ENCODE data around the gene TMEM270.
A peak's percentile ranks its signal among the peaks of the same experiment; 100 is the strongest.
"Not testable (repeated sequence)": the region's sequence is repeated elsewhere in the genome, so short reads cannot be mapped to it uniquely, and the experiment has no call there.

TMEM270 gene

DNA sequence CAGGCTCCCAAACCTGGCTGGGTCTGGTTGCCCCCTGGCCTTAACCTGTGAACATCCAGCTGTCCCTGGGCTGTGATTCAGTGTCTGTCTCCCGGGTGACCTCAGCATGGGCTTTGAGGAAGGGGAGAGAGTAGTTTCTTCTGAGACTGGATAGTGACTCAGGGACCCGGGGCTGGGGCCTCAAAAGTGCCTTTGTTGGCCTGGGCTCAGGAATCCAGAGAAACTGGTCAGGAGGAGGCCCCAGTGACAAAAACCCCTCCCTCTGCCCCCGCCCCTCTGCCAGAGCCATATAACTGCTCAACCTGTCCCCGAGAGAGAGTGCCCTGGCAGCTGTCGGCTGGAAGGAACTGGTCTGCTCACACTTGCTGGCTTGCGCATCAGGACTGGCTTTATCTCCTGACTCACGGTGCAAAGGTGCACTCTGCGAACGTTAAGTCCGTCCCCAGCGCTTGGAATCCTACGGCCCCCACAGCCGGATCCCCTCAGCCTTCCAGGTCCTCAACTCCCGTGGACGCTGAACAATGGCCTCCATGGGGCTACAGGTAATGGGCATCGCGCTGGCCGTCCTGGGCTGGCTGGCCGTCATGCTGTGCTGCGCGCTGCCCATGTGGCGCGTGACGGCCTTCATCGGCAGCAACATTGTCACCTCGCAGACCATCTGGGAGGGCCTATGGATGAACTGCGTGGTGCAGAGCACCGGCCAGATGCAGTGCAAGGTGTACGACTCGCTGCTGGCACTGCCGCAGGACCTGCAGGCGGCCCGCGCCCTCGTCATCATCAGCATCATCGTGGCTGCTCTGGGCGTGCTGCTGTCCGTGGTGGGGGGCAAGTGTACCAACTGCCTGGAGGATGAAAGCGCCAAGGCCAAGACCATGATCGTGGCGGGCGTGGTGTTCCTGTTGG, 30.0 kb upstream of the TMEM270 start, which contains the start of gene CLDN4:
TSS of gene CLDN4 (plus strand) at position 316 of the 903 bp plus-strand sequence. CDS start at position 522, 206 bp downstream.
- Histone ChIP-seq H3K9me3 (replicated peaks in 1 of 11) (peaks cover 0 to 8% (median 5%) of the 10 kb centered on the region in 11 experiments; a peak in 9 of 22 replicates), H3K9ac (peak within 1 kb of the TSS in 1 of 11 experiments; percentile 42; a peak in 1 of 22 replicates), H3K4me3 (no peak within 1 kb of the TSS), H3K36me3 (no peaks in the 10 kb centered on the region), H3K27ac (no peak within 1 kb of the TSS; a peak in 1 of 22 replicates), H4K20me1 (peaks cover 0 to 8% (median 0%) of the 10 kb centered on the region in 11 experiments; a peak in 1 of 22 replicates), H3K4me2 (peak within 1 kb of the TSS in 9 of 11 experiments; percentile 7 to 88 (median 83); a peak in 14 of 22 replicates), H3K27me3 (no peaks in the 10 kb centered on the region; a peak in 1 of 22 replicates), H3K4me1 (peaks cover 43 to 73% (median 64%) of the 10 kb centered on the region in 10 experiments)
- no peak for TF ChIP-seq Cebpa-rat (IDR thresholded peaks at IDR 0.05)

DNA sequence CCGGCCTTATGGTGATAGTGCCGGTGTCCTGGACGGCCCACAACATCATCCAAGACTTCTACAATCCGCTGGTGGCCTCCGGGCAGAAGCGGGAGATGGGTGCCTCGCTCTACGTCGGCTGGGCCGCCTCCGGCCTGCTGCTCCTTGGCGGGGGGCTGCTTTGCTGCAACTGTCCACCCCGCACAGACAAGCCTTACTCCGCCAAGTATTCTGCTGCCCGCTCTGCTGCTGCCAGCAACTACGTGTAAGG, 29.4 kb upstream of the TMEM270 start:
- no peaks in the 10 kb centered on the region; a peak in 1 of 22 replicates for H3K27me3 ChIP-seq
- H3K9me3 ChIP-seq (replicated peaks in 1 of 11): peaks cover 0 to 8% (median 5%) of the 10 kb centered on the region in 11 experiments; a peak in 9 of 22 replicates
- no peak overlapping the region; a peak in 1 of 22 replicates for H3K27ac ChIP-seq
- peaks cover 0 to 8% (median 0%) of the 10 kb centered on the region in 11 experiments; a peak in 1 of 22 replicates for H4K20me1 ChIP-seq
- peak overlapping the region in 4 of 11 experiments; percentile 41 to 78 (median 74); a peak in 6 of 22 replicates for H3K4me2 ChIP-seq
- no peak for TF ChIP-seq Cebpa-rat (IDR thresholded peaks at IDR 0.05)
- peak overlapping the region in 1 of 11 experiments; percentile 42; a peak in 1 of 22 replicates for H3K9ac ChIP-seq
- H3K4me3 ChIP-seq: no peak overlapping the region
- peaks cover 39 to 67% (median 58%) of the 10 kb centered on the region in 10 experiments for H3K4me1 ChIP-seq
- H3K36me3 ChIP-seq: no peaks in the 10 kb centered on the region

DNA sequence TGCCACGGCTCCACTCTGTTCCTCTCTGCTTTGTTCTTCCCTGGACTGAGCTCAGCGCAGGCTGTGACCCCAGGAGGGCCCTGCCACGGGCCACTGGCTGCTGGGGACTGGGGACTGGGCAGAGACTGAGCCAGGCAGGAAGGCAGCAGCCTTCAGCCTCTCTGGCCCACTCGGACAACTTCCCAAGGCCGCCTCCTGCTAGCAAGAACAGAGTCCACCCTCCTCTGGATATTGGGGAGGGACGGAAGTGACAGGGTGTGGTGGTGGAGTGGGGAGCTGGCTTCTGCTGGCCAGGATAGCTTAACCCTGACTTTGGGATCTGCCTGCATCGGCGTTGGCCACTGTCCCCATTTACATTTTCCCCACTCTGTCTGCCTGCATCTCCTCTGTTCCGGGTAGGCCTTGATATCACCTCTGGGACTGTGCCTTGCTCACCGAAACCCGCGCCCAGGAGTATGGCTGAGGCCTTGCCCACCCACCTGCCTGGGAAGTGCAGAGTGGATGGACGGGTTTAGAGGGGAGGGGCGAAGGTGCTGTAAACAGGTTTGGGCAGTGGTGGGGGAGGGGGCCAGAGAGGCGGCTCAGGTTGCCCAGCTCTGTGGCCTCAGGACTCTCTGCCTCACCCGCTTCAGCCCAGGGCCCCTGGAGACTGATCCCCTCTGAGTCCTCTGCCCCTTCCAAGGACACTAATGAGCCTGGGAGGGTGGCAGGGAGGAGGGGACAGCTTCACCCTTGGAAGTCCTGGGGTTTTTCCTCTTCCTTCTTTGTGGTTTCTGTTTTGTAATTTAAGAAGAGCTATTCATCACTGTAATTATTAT, 28.9 kb upstream of the TMEM270 start:
- H3K27me3 ChIP-seq: no peaks in the 10 kb centered on the region; a peak in 1 of 22 replicates
- H3K4me3 ChIP-seq: no peak overlapping the region
- peaks cover 33 to 62% (median 53%) of the 10 kb centered on the region in 10 experiments for H3K4me1 ChIP-seq
- peak overlapping the region in 3 of 11 experiments; percentile 17 to 42 (median 36); a peak in 2 of 22 replicates for H3K9ac ChIP-seq
- no peaks in the 10 kb centered on the region for H3K36me3 ChIP-seq
- peak overlapping the region in 10 of 11 experiments; percentile 22 to 83 (median 64); a peak in 18 of 22 replicates for H3K4me2 ChIP-seq
- no peak for TF ChIP-seq Cebpa-rat (IDR thresholded peaks at IDR 0.05)
- H4K20me1 ChIP-seq: peaks cover 0 to 8% (median 0%) of the 10 kb centered on the region in 11 experiments; a peak in 1 of 22 replicates
- peaks cover 0 to 8% (median 5%) of the 10 kb centered on the region in 11 experiments; a peak in 9 of 22 replicates for H3K9me3 ChIP-seq (replicated peaks in 1 of 11)
- H3K27ac ChIP-seq: peak overlapping the region in 2 of 11 experiments; percentile 22 to 37; a peak in 5 of 22 replicates

DNA sequence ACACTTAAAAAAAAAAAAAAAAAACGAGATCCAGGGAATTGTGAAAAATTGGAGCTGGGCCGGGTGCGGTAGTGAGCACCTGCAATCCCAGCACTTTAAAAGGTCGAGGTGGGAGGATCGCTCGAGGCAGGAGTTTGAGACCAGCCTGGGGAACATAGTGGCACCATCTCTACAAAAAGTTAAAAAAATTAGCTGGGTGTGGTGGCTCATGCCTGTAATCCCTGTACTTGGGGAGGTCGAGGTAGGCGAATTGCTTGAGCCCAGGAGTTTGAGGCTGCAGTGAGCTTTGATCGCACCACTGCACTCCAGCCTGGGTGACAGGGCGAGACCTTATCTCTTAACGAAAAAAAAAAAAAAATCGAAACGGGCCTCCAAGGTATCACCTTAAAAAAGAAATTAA, 28.2 kb upstream of the TMEM270 start:
- Histone ChIP-seq H3K4me2 (peak overlapping the region in 6 of 11 experiments; percentile 6 to 78 (median 72); a peak in 10 of 22 replicates), H3K36me3 (no peaks in the 10 kb centered on the region), H4K20me1 (peaks cover 0 to 8% (median 0%) of the 10 kb centered on the region in 11 experiments; a peak in 1 of 22 replicates), H3K9me3 (replicated peaks in 1 of 11) (peaks cover 0 to 8% (median 5%) of the 10 kb centered on the region in 11 experiments; a peak in 9 of 22 replicates), H3K9ac (no peak overlapping the region), H3K27me3 (no peaks in the 10 kb centered on the region; a peak in 1 of 22 replicates), H3K27ac (no peak overlapping the region), H3K4me3 (no peak overlapping the region), H3K4me1 (peaks cover 26 to 54% (median 45%) of the 10 kb centered on the region in 10 experiments)
- no peak for TF ChIP-seq Cebpa-rat (IDR thresholded peaks at IDR 0.05)

DNA sequence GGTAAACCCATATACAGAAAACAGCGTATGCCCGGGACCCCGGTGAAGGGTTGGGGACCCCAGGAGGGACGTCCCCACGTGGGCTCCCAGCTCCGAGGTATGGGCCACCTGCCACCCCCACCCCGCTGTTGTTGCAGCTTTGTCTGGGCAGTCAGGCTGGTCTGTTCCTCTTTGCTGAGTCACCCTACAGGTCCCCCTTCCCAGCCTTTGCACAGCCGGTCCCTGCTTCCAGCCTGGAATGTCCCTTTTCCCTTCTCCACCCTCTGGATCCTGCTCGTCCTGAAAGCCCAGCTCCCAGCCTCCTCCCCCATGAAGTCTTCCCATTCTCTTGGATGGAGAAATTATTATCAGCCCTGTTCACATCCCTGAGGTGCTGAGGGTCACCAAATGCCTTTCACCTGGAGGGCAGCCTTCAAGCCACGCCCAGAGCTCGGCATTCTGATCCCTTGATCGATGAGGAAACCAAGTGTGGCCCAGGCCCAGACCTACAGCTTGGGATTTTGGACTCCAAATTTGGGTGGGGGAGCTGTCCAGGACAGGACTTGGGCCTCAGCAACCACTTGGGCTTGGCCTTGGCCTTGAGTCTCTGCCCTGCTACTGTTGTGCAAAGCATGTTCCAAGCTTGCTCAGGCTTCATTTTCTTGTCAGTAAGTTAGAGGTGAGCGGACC, 27.6 kb upstream of the TMEM270 start:
- peaks cover 0 to 8% (median 5%) of the 10 kb centered on the region in 11 experiments; a peak in 9 of 22 replicates for H3K9me3 ChIP-seq (replicated peaks in 1 of 11)
- H4K20me1 ChIP-seq: peaks cover 0 to 8% (median 0%) of the 10 kb centered on the region in 11 experiments; a peak in 1 of 22 replicates
- H3K36me3 ChIP-seq: no peaks in the 10 kb centered on the region
- H3K9ac ChIP-seq: no peak overlapping the region
- peak overlapping the region in 1 of 11 experiments; percentile 4; a peak in 1 of 22 replicates for H3K27ac ChIP-seq
- TF ChIP-seq Cebpa-rat (IDR thresholded peaks at IDR 0.05): no peak
- H3K27me3 ChIP-seq: no peaks in the 10 kb centered on the region; a peak in 1 of 22 replicates
- peak overlapping the region in 6 of 11 experiments; percentile 6 to 78 (median 72); a peak in 10 of 22 replicates for H3K4me2 ChIP-seq
- H3K4me3 ChIP-seq: no peak overlapping the region
- H3K4me1 ChIP-seq: peaks cover 20 to 48% (median 39%) of the 10 kb centered on the region in 10 experiments

DNA sequence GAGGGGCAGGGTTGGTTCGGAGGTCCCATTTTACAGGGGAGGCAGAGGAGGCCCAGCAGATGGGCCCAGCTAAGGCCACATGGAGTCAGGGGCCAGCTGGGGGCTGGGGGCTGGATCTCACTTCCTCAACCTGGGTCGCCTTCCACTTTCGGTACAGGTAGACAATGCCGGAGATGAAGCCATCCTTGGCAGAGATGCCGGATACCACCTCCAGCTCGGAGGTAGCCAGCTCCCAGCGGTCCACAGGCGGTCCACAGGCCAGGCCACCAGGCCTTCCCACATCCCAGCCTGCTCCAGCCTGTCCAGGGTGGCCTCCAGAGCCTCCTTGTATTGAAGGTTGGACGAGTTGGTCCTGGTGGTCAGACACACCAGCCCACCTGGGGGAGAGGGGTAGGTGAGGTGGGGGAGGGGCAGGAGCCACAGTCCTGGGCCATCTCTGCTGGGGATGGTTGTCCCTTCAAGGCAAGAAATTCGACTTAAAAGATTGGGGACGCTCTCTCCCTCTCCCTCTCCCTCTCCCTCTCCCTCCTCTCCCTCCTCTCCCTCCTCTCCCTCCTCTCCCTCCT, 26.2 kb upstream of the TMEM270 start:
- H3K36me3 ChIP-seq: no peaks in the 10 kb centered on the region
- no peak for TF ChIP-seq Cebpa-rat (IDR thresholded peaks at IDR 0.05)
- H3K27ac ChIP-seq: no peak overlapping the region
- H3K4me3 ChIP-seq: no peak overlapping the region
- no peaks in the 10 kb centered on the region for H3K27me3 ChIP-seq
- peaks cover 0 to 8% (median 5%) of the 10 kb centered on the region in 11 experiments; a peak in 9 of 22 replicates for H3K9me3 ChIP-seq (replicated peaks in 1 of 11)
- no peak overlapping the region for H3K4me2 ChIP-seq
- H3K4me1 ChIP-seq: peaks cover 7 to 40% (median 27%) of the 10 kb centered on the region in 10 experiments; a peak in 19 of 20 replicates
- H3K9ac ChIP-seq: no peak overlapping the region
- peaks cover 0 to 8% (median 0%) of the 10 kb centered on the region in 11 experiments; a peak in 1 of 22 replicates for H4K20me1 ChIP-seq

DNA sequence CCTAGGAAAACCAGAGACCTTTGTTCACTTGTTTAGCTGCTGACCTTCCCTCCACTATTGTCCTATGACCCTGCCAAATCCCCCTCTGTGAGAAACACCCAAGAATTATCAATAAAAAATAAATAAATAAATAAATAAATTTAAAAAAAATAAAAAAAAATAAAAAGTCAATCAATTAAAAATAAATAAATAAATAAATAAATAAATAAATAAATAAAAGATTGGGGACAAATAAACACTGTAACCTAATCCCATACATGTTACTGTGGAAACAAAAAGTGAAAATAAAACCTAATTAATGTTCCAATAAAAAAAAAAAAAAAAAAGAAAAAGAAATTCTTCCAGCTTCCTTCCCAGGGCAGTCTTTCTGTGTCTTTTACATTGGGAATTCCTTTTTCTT, 23.8 kb upstream of the TMEM270 start:
- H4K20me1 ChIP-seq, H3K27ac ChIP-seq: not testable (repeated sequence)

DNA sequence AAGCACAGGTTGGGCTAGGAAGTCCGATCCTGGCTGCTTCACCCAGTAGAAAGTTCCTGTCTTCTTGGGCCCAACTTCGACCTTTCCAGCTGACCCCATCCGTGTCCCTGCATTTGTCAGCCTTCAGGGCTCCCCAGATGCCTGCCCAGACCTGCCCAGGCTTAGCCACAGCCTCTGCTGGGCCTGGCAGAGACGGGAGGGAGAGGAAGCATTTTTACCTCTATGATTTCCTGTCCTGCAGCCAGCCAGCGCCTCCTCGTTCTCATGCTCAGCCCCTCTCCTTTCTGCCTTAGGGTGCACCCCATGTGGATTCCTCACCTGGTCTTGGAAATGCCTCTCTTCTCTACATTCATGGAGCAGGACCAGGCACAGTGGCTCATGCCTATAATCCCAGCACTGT, 22.3 kb upstream of the TMEM270 start:
- no peaks in the 10 kb centered on the region for H3K36me3 ChIP-seq
- H3K9ac ChIP-seq: no peak overlapping the region
- no peaks in the 10 kb centered on the region for H4K20me1 ChIP-seq
- H3K27me3 ChIP-seq: no peaks in the 10 kb centered on the region
- H3K27ac ChIP-seq: no peak overlapping the region
- TF ChIP-seq Cebpa-rat (IDR thresholded peaks at IDR 0.05): no peak
- peaks cover 0 to 8% (median 5%) of the 10 kb centered on the region in 11 experiments; a peak in 9 of 22 replicates for H3K9me3 ChIP-seq (replicated peaks in 1 of 11)
- H3K4me3 ChIP-seq: no peak overlapping the region
- peaks cover 16 to 32% (median 18%) of the 10 kb centered on the region in 10 experiments for H3K4me1 ChIP-seq
- no peak overlapping the region for H3K4me2 ChIP-seq

More for the DNA sequence above, 23.8 kb upstream of the TMEM270 start:
- H3K36me3 ChIP-seq; H3K4me2 ChIP-seq; H3K9ac ChIP-seq; H3K27me3 ChIP-seq; H3K4me3 ChIP-seq; H3K9me3 ChIP-seq (replicated peaks in 1 of 11): not testable (repeated sequence)
- peaks cover 10 to 34% (median 19%) of the 10 kb centered on the region in 10 experiments; a peak in 19 of 20 replicates for H3K4me1 ChIP-seq
